ENCODE data around the gene LYZL6.

Gene LYZL6

DNA sequence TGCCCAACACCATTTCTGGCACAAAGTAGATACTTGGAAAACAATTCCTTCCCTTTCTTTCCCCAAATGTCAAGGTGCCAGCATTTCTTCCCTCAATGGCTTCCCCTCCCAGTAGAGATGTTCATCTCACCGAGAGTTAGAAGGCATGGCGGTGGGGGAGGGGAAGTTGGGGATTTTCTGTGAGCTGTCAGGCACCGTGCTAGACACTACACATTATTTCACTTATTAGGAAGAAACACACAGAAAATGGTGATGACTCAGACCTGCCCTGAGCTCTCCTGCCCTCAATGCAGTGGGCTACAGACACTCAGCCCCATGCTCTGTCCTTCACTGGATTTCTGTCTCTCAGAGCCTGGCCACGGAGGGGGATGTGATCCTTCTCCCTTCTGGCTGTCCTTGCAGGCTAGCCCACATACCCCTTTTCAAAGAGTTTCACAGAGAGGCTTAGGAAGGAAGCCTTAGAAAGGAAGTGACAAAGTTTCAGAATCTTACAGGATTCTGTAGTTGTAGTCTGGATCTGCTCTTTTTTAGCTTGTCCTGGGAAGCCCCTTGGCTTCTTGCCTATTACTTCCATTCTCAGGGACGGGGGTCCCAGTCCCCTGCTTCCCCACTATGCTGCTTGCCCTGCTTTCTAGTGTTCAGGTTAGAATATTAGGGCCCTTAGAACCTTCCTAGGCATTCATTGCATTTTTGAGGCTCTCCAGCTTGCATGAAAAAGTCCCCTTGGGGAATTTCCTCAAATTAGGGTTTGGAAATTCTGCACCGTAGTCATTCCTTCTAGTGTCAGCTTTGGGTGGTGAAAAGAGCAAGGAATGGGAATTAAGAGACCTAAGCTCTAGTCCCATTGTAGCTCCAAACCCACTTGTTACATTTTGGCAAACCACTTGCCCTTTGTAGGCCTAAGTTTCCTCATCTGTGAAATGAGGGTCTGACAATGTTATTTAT lies 51.1 kb downstream of the LYZL6 start:
- H3K9ac ChIP-seq (ENCODE audit: insufficient read length, low read depth), result no peak overlapping the region
- H3K4me1 ChIP-seq (ENCODE audit: insufficient read depth, insufficient read length), result no peaks in the 10 kb centered on the region
- H3K4me3 ChIP-seq (ENCODE audit: insufficient read length, low read depth), result no peak overlapping the region
- no peak for DNase-seq (ENCODE audit: low read depth, low spot score)
- no peaks in the 10 kb centered on the region for H3K36me3 ChIP-seq (ENCODE audit: insufficient read depth, insufficient read length, low read length)
- TF ChIP-seq ZNF274 (IDR thresholded peaks at IDR 0.05; ENCODE audit: low read depth, low read length), result no peak
- no peak for TF ChIP-seq SUZ12 (IDR thresholded peaks at IDR 0.05; ENCODE audit: extremely low read depth, insufficient read depth, insufficient read length)
- TF ChIP-seq YY1 (IDR thresholded peaks at IDR 0.05; ENCODE audit: insufficient read depth, insufficient read length), result no peak
- H3K27me3 ChIP-seq (ENCODE audit: insufficient read depth, insufficient read length), result no peaks in the 10 kb centered on the region
- no peaks in the 10 kb centered on the region for H3K9me3 ChIP-seq (ENCODE audit: insufficient read depth, low read length)

DNA sequence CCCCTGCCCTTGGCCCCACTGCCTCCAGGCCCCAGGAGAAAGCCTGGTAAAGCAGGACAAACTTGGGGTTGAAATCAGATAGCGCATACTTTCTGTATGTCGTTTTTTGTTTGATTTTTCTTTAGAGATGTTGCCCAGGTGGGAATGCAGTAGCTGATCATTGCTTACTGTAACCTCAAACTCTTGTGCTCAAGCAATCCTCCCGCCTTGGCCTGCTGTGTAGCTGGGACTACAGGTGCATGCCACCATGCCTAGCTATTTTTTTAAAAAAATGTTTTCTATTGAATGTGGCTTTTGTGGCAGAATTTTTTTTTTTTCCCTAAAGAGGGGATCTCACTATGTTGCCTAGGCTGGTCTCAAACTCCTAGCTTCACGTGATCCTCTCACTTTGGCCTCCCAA lies 52.2 kb downstream of the LYZL6 start:
- H3K27me3 ChIP-seq (ENCODE audit: insufficient read depth, insufficient read length), result no peaks in the 10 kb centered on the region
- H3K4me3 ChIP-seq (ENCODE audit: insufficient read length, low read depth), result no peak overlapping the region
- H3K9me3 ChIP-seq (ENCODE audit: insufficient read depth, low read length), result no peaks in the 10 kb centered on the region

DNA sequence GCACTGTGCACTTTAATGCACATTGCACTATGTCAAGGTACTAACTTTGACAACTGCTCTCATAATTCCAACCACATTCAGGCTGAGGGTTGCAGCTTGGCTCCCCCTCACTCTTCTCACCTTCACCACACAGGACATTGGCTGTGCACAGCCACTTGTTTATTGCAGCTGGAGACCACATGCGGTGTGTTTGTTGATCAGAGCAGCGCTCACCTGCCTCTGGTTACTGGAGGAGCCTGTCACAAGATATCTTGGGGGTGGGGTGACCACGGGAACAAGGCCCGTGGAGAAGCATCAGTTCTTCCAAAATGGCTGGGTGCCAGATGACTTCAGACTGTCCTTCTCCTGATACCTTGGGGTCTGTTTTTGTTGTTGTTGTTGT lies 52.7 kb downstream of the LYZL6 start:
- Histone ChIP-seq H3K9me3 (ENCODE audit: insufficient read depth, low read length) (no peaks in the 10 kb centered on the region), H3K4me3 (ENCODE audit: insufficient read length, low read depth) (no peak overlapping the region), H3K4me1 (ENCODE audit: insufficient read depth, insufficient read length) (no peaks in the 10 kb centered on the region), H3K36me3 (ENCODE audit: insufficient read depth, insufficient read length, low read length) (no peaks in the 10 kb centered on the region), H3K9ac (ENCODE audit: insufficient read length, low read depth) (no peak overlapping the region), H3K27me3 (ENCODE audit: insufficient read depth, insufficient read length) (no peaks in the 10 kb centered on the region)
- TF ChIP-seq SUZ12 (IDR thresholded peaks at IDR 0.05; ENCODE audit: extremely low read depth, insufficient read depth, insufficient read length) (no peak), ZNF274 (IDR thresholded peaks at IDR 0.05; ENCODE audit: low read depth, low read length) (no peak), YY1 (IDR thresholded peaks at IDR 0.05; ENCODE audit: insufficient read depth, insufficient read length) (no peak)
- DNase-seq (ENCODE audit: low read depth, low spot score), result no peak

More for the DNA sequence above, 52.2 kb downstream of the LYZL6 start:
- Histone ChIP-seq H3K4me1 (ENCODE audit: insufficient read depth, insufficient read length) (no peaks in the 10 kb centered on the region), H3K36me3 (ENCODE audit: insufficient read depth, insufficient read length, low read length) (no peaks in the 10 kb centered on the region), H3K9ac (ENCODE audit: insufficient read length, low read depth) (no peak overlapping the region)
- no peak for TF ChIP-seq YY1 (IDR thresholded peaks at IDR 0.05; ENCODE audit: insufficient read depth, insufficient read length)
- TF ChIP-seq ZNF274 (IDR thresholded peaks at IDR 0.05; ENCODE audit: low read depth, low read length), result no peak
- no peak for TF ChIP-seq SUZ12 (IDR thresholded peaks at IDR 0.05; ENCODE audit: extremely low read depth, insufficient read depth, insufficient read length)
- DNase-seq (ENCODE audit: low read depth, low spot score), result no peak

DNA sequence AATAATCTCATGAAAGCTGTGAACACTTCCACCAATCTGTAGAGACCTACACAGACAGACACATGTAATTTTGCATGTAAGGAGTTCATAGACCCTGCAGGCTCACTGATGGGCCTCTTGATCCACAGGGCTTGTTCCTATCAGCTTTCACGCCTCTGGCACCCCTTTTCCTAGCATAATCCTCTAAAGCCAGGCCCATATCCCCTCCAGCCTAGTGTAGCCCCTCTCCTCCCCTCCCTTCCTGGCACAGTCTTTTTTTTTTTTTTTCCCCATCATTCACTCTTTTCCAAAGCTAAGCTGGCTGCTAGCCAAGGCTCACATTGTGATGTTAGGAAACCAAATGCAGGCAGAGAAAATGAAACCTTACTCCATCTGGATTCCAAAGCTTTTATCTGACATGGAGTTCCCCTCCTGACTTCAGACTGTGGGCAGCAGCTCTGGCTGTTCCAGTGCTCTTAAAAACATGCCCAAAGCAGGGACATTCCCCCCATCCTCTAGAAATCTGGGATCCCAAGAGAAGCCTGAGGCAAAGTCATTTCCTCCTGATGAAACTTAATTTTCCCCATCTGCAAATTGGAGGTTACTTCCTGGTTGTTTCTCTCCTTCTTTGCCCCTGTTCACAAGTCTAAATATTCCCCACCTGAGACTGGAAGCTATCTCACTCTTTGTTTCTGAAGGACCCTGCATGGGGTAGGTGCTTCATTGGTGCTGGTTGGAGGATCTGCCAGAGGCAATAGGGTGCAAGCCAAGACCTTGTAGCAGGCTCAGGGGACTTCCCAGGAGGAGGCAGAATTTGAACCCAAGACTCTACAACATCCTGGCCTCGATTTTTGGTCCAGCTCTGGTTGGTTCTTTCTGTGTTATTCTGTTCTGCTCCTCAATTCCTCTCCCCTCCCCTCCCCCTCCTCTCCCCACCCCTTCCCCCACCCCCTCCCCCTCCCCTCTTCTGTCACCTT lies 53.4 kb downstream of the LYZL6 start:
- no peaks in the 10 kb centered on the region for H3K27me3 ChIP-seq (ENCODE audit: insufficient read depth, insufficient read length)

DNA sequence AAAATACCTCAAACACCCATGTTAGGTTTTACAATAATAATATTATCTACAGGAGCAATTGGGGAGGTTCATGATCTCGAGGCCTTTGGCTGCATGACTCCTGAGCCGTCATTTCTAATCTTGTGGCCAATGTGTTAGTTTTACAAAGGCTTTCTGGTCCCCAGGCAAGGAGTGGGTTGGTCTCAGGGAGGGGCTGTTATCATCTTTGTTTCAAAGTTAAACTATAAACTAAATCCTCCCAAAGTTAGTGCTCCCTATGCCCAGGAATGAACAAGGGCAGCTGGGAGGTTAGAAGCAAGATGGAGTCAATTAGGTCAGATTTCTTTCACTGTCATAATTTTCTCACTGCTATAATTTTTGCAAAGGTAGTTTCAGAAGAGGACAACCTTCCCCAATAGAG lies 54.3 kb downstream of the LYZL6 start:
- Histone ChIP-seq H3K9me3 (ENCODE audit: insufficient read depth, low read length) (no peaks in the 10 kb centered on the region), H3K4me1 (ENCODE audit: insufficient read depth, insufficient read length) (no peaks in the 10 kb centered on the region), H3K9ac (ENCODE audit: insufficient read length, low read depth) (no peak overlapping the region), H3K4me3 (ENCODE audit: insufficient read length, low read depth) (no peak overlapping the region), H3K27me3 (ENCODE audit: insufficient read depth, insufficient read length) (no peaks in the 10 kb centered on the region), H3K36me3 (ENCODE audit: insufficient read depth, insufficient read length, low read length) (no peaks in the 10 kb centered on the region)
- DNase-seq (ENCODE audit: low read depth, low spot score), result no peak
- TF ChIP-seq YY1 (IDR thresholded peaks at IDR 0.05; ENCODE audit: insufficient read depth, insufficient read length), result no peak
- no peak for TF ChIP-seq SUZ12 (IDR thresholded peaks at IDR 0.05; ENCODE audit: extremely low read depth, insufficient read depth, insufficient read length)
- no peak for TF ChIP-seq ZNF274 (IDR thresholded peaks at IDR 0.05; ENCODE audit: low read depth, low read length)

More for the DNA sequence above, 53.4 kb downstream of the LYZL6 start:
- Histone ChIP-seq H3K4me1 (ENCODE audit: insufficient read depth, insufficient read length) (no peaks in the 10 kb centered on the region), H3K36me3 (ENCODE audit: insufficient read depth, insufficient read length, low read length) (no peaks in the 10 kb centered on the region), H3K4me3 (ENCODE audit: insufficient read length, low read depth) (no peak overlapping the region), H3K9ac (ENCODE audit: insufficient read length, low read depth) (no peak overlapping the region), H3K9me3 (ENCODE audit: insufficient read depth, low read length) (no peaks in the 10 kb centered on the region)
- TF ChIP-seq ZNF274 (IDR thresholded peaks at IDR 0.05; ENCODE audit: low read depth, low read length) (no peak), SUZ12 (IDR thresholded peaks at IDR 0.05; ENCODE audit: extremely low read depth, insufficient read depth, insufficient read length) (no peak), YY1 (IDR thresholded peaks at IDR 0.05; ENCODE audit: insufficient read depth, insufficient read length) (no peak)
- no peak for DNase-seq (ENCODE audit: low read depth, low spot score)

Measured in NT2/D1 (cell line).